HG03565 (cell line): Measurements from ENCODE around the gene KRTAP1-5.
"Not testable (repeated sequence)": the region's sequence is repeated elsewhere in the genome, so short reads cannot be mapped to it uniquely, and the experiment has no call there.

Experiments used
- ATAC-seq: cut with Tn5 transposase; IDR thresholded peaks from one replicate; pipeline ENCODE4 v1.9.1; 2021; ENCODE audit warnings: mild to moderate bottlenecking, moderate library complexity; ENCODE audit not compliant: unreplicated experiment

KRTAP1-5 gene

GRCh38 chr17:41026715-41027471 is at the start of gene KRTAP1-5:
KRTAP1-5 (minus strand) TSS chr17:41027208; CDS start chr17:41027155, 53 bp downstream.
- ATAC-seq: no peak

GRCh38 chr17:41076788-41077187 is 49.8 kb upstream of the KRTAP1-5 start:
- no peak for ATAC-seq

GRCh38 chr17:41073676-41074075 is 46.7 kb upstream of the KRTAP1-5 start:
- ATAC-seq: no peak

DNA sequence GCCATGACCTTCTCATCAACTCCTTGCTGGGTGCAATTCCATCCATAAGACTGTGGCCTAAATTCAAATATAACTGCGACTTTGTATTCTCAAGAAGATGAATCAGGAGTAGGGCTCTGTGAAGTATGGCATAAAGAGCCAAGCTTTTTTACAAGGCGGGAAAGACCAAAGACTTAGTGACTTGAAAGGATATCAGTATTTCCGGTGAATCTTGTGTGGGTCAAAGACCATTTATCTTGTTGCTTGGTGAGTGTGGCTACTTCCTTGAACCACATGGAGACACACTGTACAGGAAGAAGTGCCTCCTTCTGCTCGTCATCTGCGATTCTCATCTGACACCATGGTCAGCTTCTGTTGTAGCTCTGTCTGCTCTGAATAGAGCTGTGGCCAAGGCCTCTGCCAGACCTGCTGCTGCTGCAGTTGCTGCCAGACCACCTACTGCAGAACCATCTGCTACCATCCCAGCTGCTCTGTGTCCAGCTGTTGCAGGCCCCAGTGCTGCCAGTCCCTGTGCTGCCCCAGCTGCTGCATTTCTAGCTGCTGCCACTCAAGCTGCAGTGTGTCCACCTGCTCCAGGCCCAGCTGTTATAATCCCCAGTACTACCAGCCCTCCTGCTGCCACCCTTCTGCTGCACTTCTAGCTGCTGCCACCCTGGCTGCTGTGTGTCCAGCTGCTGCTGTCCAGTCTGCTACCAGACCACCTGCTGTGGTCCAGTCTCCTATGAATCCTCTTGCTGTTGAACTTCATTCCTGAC is 44.8 kb upstream of the KRTAP1-5 start:
- no peak for ATAC-seq

GRCh38 chr17:41069031-41069430 is 42.0 kb upstream of the KRTAP1-5 start:
- no peak for ATAC-seq

- ATAC-seq: no peak
Observed at GRCh38 chr17:41067281-41067680, 40.3 kb upstream of the KRTAP1-5 start.

- ATAC-seq: no peak
Observed at GRCh38 chr17:41065829-41066624, 39.0 kb upstream of the KRTAP1-5 start, which contains the start of gene KRTAP2-4. KRTAP2-4 (minus strand) TSS chr17:41065879; CDS start chr17:41065845, 34 bp downstream.

- ATAC-seq: not testable (repeated sequence)
Observed at GRCh38 chr17:41065016-41065689, 38.1 kb upstream of the KRTAP1-5 start.

GRCh38 chr17:41064301-41064700 is 37.3 kb upstream of the KRTAP1-5 start:
- ATAC-seq: no peak

GRCh38 chr17:41063449-41063848 is 36.4 kb upstream of the KRTAP1-5 start:
- no peak for ATAC-seq

DNA sequence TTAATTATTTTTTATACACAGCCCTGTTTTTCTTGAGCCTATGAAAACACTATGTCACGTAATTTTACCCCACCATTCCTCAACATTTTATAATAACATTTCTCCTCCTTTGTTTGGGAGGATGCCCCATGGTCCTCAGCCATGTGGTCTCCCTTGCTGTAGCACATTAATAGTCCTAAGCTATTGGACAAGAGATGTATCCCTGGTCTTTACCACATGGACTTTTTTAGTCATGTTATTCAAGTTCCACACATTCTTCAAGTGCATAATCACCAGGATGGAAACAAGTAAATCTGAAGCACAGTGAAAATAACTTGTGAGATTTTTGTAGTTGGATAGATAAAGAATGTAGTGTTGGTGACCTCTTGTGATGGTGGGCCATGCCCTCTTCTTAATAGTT is 35.0 kb upstream of the KRTAP1-5 start:
- no peak for ATAC-seq

- ATAC-seq: no peak
Observed at GRCh38 chr17:41060052-41060604, 33.1 kb upstream of the KRTAP1-5 start, which contains the start of gene KRTAP2-3. KRTAP2-3 (minus strand) TSS chr17:41060114; CDS start chr17:41060050, 64 bp downstream.

DNA sequence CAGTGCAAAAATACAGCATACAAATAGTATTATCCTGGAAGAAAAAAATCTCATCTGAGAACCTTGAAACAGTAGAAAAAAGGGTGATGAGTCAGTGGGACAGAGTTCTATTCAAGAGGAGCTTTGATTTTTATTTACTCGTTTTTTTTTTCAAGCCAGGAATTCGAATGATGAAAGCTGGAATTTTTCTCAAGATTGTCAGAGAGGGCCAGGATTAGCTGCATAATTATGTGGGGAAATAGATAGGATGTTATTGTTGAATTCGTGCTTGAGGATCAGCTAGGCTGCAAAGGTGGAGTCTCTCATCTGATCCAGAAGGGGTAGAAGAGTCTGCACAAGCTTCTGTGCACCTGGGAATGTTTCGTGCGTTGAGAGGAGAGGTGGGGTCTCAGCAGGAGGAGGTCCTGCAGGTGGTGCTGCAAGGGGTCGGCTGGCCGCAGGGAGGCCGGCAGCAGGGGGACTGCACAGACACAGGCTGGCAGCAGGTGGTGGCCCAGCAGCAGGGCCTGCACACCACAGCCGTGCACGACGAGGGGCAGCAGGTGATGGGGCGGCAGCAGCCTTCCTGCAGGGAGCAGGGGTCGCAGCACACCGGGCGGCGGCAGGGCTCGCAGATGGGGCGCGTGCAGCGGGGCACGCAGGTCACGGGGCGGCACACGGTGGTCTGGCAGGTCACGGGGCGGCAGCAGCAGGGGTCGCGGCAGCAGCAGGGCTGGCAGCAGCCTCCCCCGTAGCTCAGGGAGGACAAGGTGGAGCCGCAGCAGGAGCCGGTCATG is 32.5 kb upstream of the KRTAP1-5 start:
- not testable (repeated sequence) for ATAC-seq

DNA sequence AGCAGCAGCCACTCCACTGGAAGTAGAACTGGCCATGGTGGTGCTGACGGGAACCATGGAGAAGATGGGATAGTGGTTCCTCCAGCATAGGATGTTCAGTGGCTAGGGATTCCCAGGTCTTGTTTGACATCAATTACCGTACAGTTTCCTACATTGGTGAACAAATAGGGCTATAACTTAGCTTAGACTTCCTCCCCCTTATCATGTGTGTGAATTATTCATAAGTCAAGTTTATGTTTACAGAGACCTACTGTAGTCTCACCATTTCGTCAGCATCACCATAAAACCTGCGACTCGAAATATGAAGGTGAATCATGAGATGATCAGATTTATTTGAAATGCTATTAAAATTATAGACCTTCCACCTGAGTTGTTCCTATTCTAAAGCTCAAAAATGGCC is 31.7 kb upstream of the KRTAP1-5 start:
- ATAC-seq: no peak

- no peak for ATAC-seq
Observed at GRCh38 chr17:41057547-41057946, 30.5 kb upstream of the KRTAP1-5 start.

GRCh38 chr17:41055130-41055529 is 28.1 kb upstream of the KRTAP1-5 start, which contains the start of gene KRTAP2-2:
KRTAP2-2 (minus strand) TSS chr17:41055230; CDS start chr17:41055211, 19 bp downstream.
- not testable (repeated sequence) for ATAC-seq

DNA sequence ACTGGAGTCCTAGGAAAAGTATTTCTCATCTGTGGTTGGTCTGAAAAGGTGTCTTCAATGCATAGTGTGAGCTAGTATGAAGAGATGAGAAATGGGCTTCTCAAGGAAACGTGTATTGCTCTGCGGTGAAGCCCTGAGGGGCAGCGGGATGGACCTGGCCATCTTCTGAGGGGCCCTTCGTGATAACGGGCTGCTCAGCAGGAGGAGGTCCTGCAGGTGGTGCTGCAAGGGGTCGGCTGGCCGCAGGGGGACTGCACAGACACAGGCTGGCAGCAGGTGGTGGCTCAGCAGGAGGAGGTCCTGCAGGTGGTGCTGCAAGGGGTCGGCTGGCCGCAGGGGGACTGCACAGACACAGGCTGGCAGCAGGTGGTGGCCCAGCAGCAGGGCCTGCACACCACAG is 27.5 kb upstream of the KRTAP1-5 start:
- ATAC-seq: not testable (repeated sequence)

DNA sequence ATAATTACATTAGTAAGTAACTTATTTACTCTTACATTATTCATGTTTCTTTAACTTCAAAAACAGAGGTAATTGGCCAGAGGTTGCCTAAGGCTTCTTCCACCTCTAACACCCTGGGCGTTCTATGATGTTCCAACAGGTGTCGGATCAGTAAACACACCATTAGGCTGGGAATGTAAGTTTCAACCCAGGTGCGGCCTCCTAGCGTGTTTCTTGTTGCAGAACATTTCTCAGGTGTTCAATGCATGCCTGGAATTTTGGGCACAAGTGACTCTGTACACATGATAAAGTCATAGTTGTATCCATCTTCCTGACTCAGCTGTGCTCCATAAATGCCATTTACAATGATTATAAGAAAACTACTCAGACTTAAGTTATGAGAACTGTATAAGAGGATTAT is 27.0 kb upstream of the KRTAP1-5 start:
- no peak for ATAC-seq

DNA sequence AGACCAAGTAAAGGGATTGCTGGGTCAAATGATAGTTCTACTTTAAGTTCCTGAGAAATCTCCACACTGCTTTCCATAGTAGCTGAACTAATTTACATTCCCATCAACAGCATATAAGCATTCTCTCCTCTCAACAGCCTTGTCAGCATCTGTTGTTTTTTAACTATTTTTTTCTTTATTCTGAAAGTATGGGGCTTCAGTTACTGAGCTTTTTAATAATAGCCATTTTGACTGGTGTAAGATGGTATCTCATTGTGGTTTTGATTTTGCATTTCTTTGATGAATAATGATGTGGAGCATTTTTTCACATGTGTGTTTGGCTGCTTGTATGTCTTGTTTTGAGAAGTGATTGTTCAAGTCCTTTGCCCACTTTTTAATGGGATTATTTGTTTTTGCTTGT is 25.6 kb upstream of the KRTAP1-5 start:
- no peak for ATAC-seq
